Peyer's patch (tissue), 4 donors: Measurements from ENCODE around the gene CSNK1G1.
"Not testable (repeated sequence)": the region's sequence is repeated elsewhere in the genome, so short reads cannot be mapped to it uniquely, and the experiment has no call there.

Experiments
- POLR2A ChIP-seq, 2 donors: fragments of 450-650 bp; IDR thresholded peaks; one replicate each; pipeline ENCODE4 v1.5.1; 2017; ENCODE audit warnings: antibody characterized with exemption in 2 of 2, mild to moderate bottlenecking in 2 of 2, moderate library complexity in 2 of 2
- TF ChIP-seq, protein P1 (sequence below), 6 experiments: fragments of 450-650 bp in 4 of 6; fragments of 200-600 bp in 2 of 6; sonication (generic) in 1 of 6; IDR thresholded peaks; one replicate each; pipeline ENCODE4 v1.5.1; 2017 to 2019; ENCODE audit warnings: antibody characterized with exemption in 6 of 6, mild to moderate bottlenecking in 3 of 6, moderate library complexity in 1 of 6

DNA sequence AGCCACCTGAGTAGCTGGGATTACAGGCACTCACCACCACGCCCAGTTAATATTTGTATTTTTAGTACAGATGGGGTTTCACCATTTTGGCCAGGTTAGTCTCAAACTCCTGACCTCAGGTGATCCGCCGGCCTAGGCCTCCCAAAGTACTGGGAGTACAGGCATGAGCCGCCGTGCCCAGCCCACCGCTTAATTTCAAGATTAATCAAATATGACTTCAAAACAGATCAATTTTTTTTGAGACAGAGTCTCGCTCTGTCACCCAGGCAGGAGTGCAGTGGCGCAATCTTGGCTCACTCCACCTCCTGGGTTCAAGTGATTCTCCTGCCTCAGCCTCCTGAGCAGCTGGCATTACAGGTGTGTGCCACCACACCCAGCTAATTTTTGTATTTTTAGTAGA lies 15.4 kb upstream of the CSNK1G1 start:
- TF ChIP-seq, protein P1, sequence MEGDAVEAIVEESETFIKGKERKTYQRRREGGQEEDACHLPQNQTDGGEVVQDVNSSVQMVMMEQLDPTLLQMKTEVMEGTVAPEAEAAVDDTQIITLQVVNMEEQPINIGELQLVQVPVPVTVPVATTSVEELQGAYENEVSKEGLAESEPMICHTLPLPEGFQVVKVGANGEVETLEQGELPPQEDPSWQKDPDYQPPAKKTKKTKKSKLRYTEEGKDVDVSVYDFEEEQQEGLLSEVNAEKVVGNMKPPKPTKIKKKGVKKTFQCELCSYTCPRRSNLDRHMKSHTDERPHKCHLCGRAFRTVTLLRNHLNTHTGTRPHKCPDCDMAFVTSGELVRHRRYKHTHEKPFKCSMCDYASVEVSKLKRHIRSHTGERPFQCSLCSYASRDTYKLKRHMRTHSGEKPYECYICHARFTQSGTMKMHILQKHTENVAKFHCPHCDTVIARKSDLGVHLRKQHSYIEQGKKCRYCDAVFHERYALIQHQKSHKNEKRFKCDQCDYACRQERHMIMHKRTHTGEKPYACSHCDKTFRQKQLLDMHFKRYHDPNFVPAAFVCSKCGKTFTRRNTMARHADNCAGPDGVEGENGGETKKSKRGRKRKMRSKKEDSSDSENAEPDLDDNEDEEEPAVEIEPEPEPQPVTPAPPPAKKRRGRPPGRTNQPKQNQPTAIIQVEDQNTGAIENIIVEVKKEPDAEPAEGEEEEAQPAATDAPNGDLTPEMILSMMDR (IDR thresholded peaks at IDR 0.05): not testable (repeated sequence)
- TF ChIP-seq POLR2A (IDR thresholded peaks at IDR 0.05): not testable (repeated sequence)
